ENCODE results near the gene PLEKHH3. TPM values are rescaled to one million over a fixed set of nuclear protein-coding genes. Genes with fewer than 3 reads are reported as not detected.

The PLEKHH3 gene
- total and polyA plus RNA-seq, 2 of the 4 experiments (the other 2 are of a cell fraction) = 2.9 to 10.5 TPM

- TF ChIP-seq NFE2L2 (IDR thresholded peaks at IDR 0.05; ENCODE audit: low read depth, low read length) = no peak
- TF ChIP-seq MAZ (IDR thresholded peaks at IDR 0.05; ENCODE audit: borderline replicate concordance, low read depth, low read length) = no peak
- no peak for TF ChIP-seq USF2 (IDR thresholded peaks at IDR 0.05; ENCODE audit: low read depth, low read length)
- no peak for TF ChIP-seq RCOR1 (IDR thresholded peaks at IDR 0.05; ENCODE audit: insufficient replicate concordance, low read length)
- TF ChIP-seq CEBPB (IDR thresholded peaks at IDR 0.05; ENCODE audit: low read depth, low read length) = no peak
- no peak for TF ChIP-seq RFX5 (IDR thresholded peaks at IDR 0.05; ENCODE audit: low read depth, low read length)
- no peak for TF ChIP-seq MXI1 (IDR thresholded peaks at IDR 0.05; ENCODE audit: borderline replicate concordance, low read depth, low read length)
- no peak for TF ChIP-seq CHD1 (IDR thresholded peaks at IDR 0.05; ENCODE audit: low read depth, low read length)
- no peak for TF ChIP-seq FOS (IDR thresholded peaks at IDR 0.05; ENCODE audit: low read depth, low read length)
- no peak for TF ChIP-seq BHLHE40 (IDR thresholded peaks at IDR 0.05; ENCODE audit: low read depth, low read length)
- TF ChIP-seq MAFK (IDR thresholded peaks at IDR 0.05; ENCODE audit: low read depth, low read length) = no peak
- no peak for TF ChIP-seq POLR2A (IDR thresholded peaks at IDR 0.05; ENCODE audit: low read depth, low read length)
- no peak for TF ChIP-seq CTCF (conservative IDR thresholded peaks at IDR 0.05; ENCODE audit: low read depth, low read length)
- TF ChIP-seq ELK1 (IDR thresholded peaks at IDR 0.05; ENCODE audit: borderline replicate concordance, low read depth, low read length) = no peak
- no peak for TF ChIP-seq SMC3 (IDR thresholded peaks at IDR 0.05; ENCODE audit: low read depth, low read length)
- no peak for TF ChIP-seq RAD21 (IDR thresholded peaks at IDR 0.05; ENCODE audit: low read length)
- Histone ChIP-seq H3K27ac (ENCODE audit: insufficient read depth, low read length) (no peak overlapping the region), H3K4me3 (ENCODE audit: insufficient read depth, low read depth, low read length) (no peak overlapping the region), H4K20me1 (ENCODE audit: insufficient read depth, low read length) (no peaks in the 10 kb centered on the region; the same call in 1 of the 2 replicates), H2AFZ (replicated peaks; ENCODE audit: low read length, poor library complexity) (no peak overlapping the region), H3K36me3 (ENCODE audit: control insufficient read depth, insufficient read depth, low read length) (peaks cover 53% of the 10 kb centered on the region), H3K9me3 (ENCODE audit: control insufficient read depth, insufficient read depth, low read length) (no peaks in the 10 kb centered on the region), H4K91ac (ENCODE audit: insufficient read depth, low read depth, low read length) (no peak overlapping the region), H3K23ac (ENCODE audit: low read depth, low read length) (no peak overlapping the region), H2BK20ac (ENCODE audit: low read depth, low read length) (no peak overlapping the region), H2BK15ac (ENCODE audit: low read depth, low read length) (no peak overlapping the region), H3K4me1 (ENCODE audit: control insufficient read depth, insufficient read depth, low read length) (peaks cover 3% of the 10 kb centered on the region; the same call in 1 of the 2 replicates), H2BK120ac (ENCODE audit: low read depth, low read length) (no peak overlapping the region), H3K27me3 (ENCODE audit: control insufficient read depth, insufficient read depth, low read length) (no peaks in the 10 kb centered on the region), H3K56ac (ENCODE audit: extremely low read depth, insufficient read depth, low read length) (no peak overlapping the region), H3K4ac (ENCODE audit: low read depth, low read length) (no peak overlapping the region), H4K5ac (ENCODE audit: low read depth, low read length) (no peak overlapping the region), H2AK9ac (replicated peaks; ENCODE audit: low read depth, low read length, poor library complexity) (no peak overlapping the region), H2BK5ac (ENCODE audit: low read depth, low read length, poor library complexity, severe bottlenecking) (no peak overlapping the region), H3K79me1 (ENCODE audit: low read depth in 1 of 2, low read length in 2 of 2) (no peaks in the 10 kb centered on the region), H3K9me1 (ENCODE audit: insufficient read depth, low read length) (peaks cover 5% of the 10 kb centered on the region; the same call in 1 of the 2 replicates), H3K4me2 (ENCODE audit: low read depth, low read length) (no peak overlapping the region), H3K14ac (replicated peaks; ENCODE audit: low read depth, low read length) (no peak overlapping the region), H3K18ac (ENCODE audit: low read depth, low read length) (no peak overlapping the region), H2AK5ac (ENCODE audit: low read depth, low read length) (no peak overlapping the region), H3K9ac (ENCODE audit: low read depth, low read length) (no peak overlapping the region), H4K8ac (ENCODE audit: low read depth in 2 of 2, low read length in 2 of 2) (no peak overlapping the region)
- dilution Hi-C loops (cut with HindIII; ENCODE audit: low sequenced_read_pairs, unreplicated experiment) (no loop called here), intact Hi-C loops (cut with micrococcal nuclease) (no loop called here), in situ Hi-C loops (cut with MboI; ENCODE audit: low sequenced_read_pairs) (no loop called here)
- no peak for ATAC-seq (ENCODE audit: low read depth)
- POLR2A ChIA-PET (ENCODE audit: unreplicated experiment) = no interaction called here
- no peak for DNase-seq
- CTCF ChIA-PET = no interaction called here
- WGBS, 2 experiments (ENCODE audit: extremely low coverage in 2 of 2, insufficient read length in 1 of 2) = 80% methylated on average over 1 of the region's 10 CpGs; no CpG with 5 or more reads in 1 of the 2 experiments
- BruUV-seq (replicated peaks) = no TSS peak
These were observed 23.9 kb upstream of the PLEKHH3 start for GRCh38 chr17:42700586-42701289.
